IPS-NIHi7 (cell line): ENCODE data around the gene PEX16.
"Not testable (repeated sequence)": the region's sequence is repeated elsewhere in the genome, so short reads cannot be mapped to it uniquely, and the experiment has no call there.

Experiments used
- DNase-seq: peaks from one replicate; pipeline ENCODE4 v3.0.0; 2012; ENCODE audit warnings: mixed read lengths; ENCODE audit errors: extremely low spot score

The PEX16 gene

DNA sequence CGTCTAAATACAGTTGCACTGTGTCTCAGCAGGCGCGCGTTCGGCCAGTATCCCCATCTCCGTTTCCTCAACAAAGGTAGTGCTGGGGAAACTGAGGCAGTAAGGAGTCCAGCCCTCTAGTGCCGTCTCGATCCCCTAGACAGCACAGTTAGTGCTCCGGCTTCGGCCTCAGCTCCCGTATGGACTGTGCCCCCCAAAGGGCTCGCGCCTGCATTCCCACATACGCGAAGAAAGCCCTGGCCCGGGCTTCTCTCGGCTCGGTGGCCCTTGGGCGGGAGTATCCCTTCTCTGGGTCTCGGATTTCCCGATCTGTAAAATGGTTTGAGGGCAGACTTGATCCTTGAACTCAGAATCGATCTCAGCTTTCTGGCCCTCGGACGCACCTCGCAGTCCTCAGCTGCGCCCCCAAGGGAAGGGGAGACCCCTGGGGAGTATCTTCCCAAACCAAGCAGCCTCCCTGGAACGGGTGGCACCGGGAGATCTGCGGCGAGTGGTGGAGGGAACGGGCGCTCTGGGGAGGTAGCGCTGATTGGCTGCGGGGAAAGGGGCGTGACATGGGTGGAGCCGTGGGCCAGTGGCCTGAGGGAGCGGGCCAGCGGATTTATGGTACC is 759 bp upstream of the PEX16 start:
- peak; percentile 85 for DNase-seq

DNA sequence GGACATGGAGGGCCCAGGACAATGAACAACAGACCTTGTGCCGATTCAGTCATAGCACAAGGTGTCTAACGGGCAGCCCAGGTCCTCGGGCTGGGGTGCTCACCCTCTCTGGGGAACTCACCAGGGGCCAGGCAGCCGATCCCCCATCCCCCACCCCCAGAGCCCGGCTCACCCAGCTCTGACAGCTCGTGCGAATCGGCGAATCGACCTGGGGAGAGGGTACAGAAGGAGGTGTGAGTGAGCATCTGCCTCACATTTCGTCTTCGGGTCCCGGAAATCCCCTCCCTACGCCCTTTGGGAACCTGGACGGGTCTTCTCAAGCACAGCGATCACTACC is 423 bp downstream of the PEX16 start:
- no peak for DNase-seq

GRCh38 chr11:45915446-45915845 is 2.2 kb downstream of the PEX16 start:
- DNase-seq, result no peak

- no peak for DNase-seq
Measured at GRCh38 chr11:45913942-45914635, 3.6 kb downstream of the PEX16 start.

GRCh38 chr11:45913514-45913913 is 4.2 kb downstream of the PEX16 start:
- no peak for DNase-seq

GRCh38 chr11:45910623-45911022 is 7.1 kb downstream of the PEX16 start:
- no peak for DNase-seq

GRCh38 chr11:45909594-45910475 is 7.8 kb downstream of the PEX16 start:
- no peak for DNase-seq

DNA sequence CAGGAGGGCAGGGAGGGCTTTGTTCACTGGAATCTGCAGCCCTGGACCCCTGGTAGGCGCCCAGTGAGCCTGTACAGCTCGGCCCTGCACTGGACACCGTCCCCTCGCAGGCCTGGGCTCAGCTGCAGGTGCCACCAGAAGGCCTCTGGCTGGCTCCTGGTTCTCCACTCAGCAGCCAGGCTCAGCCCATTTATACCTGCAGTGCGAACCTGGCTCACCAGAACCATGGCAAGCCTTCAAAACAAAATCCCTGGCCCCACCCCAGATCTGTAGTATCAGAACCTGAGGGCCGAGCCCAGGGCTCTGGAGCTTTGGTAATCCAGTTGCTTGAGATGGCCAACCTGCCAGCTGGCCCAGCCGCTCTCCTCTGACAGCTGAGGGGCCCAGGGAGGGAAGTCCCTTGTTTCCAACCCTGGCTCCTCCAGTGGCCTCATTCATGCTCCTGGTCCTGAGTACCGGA is 9.7 kb downstream of the PEX16 start:
- no peak for DNase-seq

DNA sequence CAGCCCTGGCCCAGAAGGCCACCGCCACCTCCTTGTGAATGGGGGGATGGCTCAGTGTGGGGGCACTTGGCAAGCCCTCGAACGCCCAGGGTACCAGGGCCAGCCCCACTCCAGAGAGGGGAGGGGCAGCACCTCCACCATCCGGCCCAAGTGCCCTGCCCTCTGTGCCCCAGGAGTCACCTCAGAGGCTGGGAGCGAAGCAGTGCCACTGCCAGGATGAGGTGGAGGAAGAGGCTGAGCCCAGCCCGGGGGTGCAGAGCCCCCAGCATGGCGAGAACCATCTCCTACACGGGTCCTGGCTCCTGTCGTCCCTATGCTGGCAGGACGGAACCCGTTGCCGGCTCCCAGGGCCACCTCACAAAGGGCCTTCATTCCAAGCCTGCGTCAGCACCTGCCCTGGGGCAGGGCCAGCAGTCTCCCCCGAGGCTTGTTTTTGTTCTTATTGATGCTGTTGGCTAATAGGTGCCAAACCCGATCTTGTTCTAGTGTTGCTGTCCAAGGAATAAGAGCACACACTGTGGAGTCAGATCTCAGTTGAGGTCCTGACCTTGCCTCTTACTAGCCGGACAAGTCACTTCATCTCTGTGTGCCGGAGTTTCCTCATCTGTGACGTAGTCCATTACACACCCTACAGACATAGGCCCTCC is 10.6 kb downstream of the PEX16 start, which contains the start of gene FREY1:
Gene FREY1, minus strand, starts transcription at position 307 of the 647 bp plus-strand sequence. Its CDS starts 26 bp downstream, at position 281.
- no peak for DNase-seq

- no peak for DNase-seq
Measured at GRCh38 chr11:45906096-45906682, 11.5 kb downstream of the PEX16 start.

- DNase-seq, result not testable (repeated sequence)
Measured at GRCh38 chr11:45905576-45905975, 12.1 kb downstream of the PEX16 start.

GRCh38 chr11:45905095-45905494 is 12.6 kb downstream of the PEX16 start:
- DNase-seq, result no peak

DNA sequence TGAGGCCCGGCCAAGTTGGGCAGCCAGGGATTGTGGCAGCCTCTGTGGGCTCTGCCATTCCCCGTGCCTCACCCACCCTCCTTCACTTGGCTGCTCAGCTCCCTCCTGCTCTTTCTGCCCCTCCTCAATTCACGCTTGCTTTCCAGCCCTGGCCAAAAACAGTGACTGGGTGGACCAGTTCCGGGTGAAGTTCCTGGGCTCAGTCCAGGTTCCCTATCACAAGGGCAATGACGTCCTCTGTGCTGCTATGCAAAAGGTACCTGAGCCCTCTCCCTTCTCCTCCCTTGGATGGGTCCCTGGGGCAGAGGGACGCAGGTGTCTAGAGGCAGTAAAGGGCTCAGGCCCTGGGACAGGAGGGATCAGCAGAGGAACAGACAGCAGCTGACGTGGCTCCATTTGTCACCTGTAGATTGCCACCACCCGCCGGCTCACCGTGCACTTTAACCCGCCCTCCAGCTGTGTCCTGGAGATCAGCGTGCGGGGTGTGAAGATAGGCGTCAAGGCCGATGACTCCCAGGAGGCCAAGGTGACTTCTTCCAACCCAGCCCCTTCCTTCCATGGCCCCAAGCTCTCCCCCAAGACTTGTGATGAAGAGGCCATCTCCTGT is 13.3 kb downstream of the PEX16 start:
- no peak for DNase-seq

GRCh38 chr11:45902452-45903380 is 15.0 kb downstream of the PEX16 start:
- no peak for DNase-seq

- no peak for DNase-seq
Measured at GRCh38 chr11:45901626-45902025, 16.1 kb downstream of the PEX16 start.

DNA sequence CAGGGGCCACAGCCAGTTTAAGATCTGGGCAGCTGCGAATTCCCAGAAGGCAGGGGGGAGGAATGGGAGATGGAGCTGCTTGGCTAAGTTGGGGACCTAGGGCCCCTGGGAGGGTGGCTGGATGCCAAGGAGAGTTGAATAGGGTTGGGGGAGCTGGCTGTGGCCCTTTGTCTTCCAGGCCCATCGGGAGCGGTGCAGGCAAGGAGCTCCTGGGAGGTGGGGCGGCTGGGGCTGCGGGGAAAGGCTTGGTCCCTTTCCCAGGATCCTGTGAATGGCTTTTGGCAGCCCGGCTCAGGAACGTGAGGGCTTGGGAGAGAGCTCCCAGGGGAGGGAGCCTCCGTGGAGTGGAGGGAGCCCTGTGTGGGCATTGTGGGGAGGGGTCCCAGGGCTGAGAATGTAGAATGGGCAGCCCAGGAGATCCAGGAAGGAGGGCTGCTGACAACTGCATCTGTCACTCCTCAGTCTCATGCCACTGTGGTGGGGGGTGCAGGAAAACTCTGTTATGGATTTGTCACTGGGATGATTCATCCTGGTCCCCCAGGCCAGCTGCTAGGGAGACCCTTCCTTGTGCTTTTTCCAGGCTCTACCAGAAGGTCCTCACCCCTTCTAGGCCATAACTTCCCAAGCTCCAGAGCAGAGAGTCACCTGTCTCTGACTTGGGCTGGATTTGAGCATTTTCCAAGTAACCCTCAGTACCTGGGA is 16.6 kb downstream of the PEX16 start:
- no peak for DNase-seq

- DNase-seq, result not testable (repeated sequence)
Measured at GRCh38 chr11:45900175-45900800, 17.4 kb downstream of the PEX16 start.

- peak; percentile 93 for DNase-seq
Measured at GRCh38 chr11:45899448-45900174, 18.1 kb downstream of the PEX16 start.
